Suprapubic skin (tissue), 4 donors: Measurements from ENCODE around the gene CKB.

ENCODE experiments used
- CTCF ChIP-seq, 2 donors: fragments of 200-600 bp in 1 of 2; fragments of 450-650 bp in 1 of 2; sonication (generic) in 1 of 2; IDR thresholded peaks; one replicate each; pipeline ENCODE4 v1.5.1; 2016 to 2019; ENCODE audit warnings: antibody characterized with exemption in 2 of 2, mild to moderate bottlenecking in 1 of 2, moderate library complexity in 1 of 2
- EP300 ChIP-seq: sonication (generic); formaldehyde crosslinking; IDR thresholded peaks from one replicate; pipeline ENCODE4 v1.6.1; 2017; ENCODE audit warnings: antibody characterized with exemption
- POLR2A ChIP-seq, 2 donors: fragments of 450-650 bp; IDR thresholded peaks; one replicate each; pipeline ENCODE4 v1.6.1; 2017; ENCODE audit warnings: antibody characterized with exemption in 2 of 2, mild to moderate bottlenecking in 2 of 2, moderate library complexity in 2 of 2
- POLR2AphosphoS5 ChIP-seq, 3 donors: sonication (generic); formaldehyde crosslinking; IDR thresholded peaks; one replicate each; pipeline ENCODE4 v1.6.1; 2017; ENCODE audit warnings: antibody characterized with exemption in 3 of 3

DNA sequence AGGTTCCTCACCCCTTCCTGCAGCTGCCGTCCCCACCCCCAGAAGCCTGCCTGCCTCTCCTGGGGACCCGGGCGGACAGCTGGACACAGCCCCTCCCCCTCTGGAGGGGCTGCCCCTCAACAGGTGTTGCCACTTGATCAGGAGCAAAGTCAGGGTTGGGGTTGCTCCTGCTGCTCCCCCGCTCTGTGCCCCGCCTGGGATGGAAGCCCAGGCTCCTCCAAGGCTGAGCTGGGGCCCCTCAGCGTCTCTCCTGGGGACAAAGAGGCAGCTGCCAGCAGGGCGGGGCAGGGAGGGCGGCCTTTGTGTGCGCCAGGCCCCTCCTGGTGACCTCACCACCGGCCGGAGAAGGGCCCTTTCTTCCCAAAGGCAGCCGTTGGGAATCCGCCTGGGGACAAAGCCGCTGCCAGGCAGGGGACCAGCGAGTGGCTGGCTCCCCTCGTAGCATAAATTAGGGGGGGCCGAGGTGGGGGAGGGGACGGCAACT, 20.0 kb upstream of the CKB start:
- TF ChIP-seq POLR2AphosphoS5 (IDR thresholded peaks at IDR 0.05), result no peak
- no peak for TF ChIP-seq CTCF (IDR thresholded peaks at IDR 0.05)
- no peak for TF ChIP-seq POLR2A (IDR thresholded peaks at IDR 0.05)
- no peak for TF ChIP-seq EP300
